HEK293 (cell line): Measurements from ENCODE around the gene KLK11.

Experiments
- ZNF248 ChIP-seq: fragments of 450-650 bp; formaldehyde crosslinking; IDR thresholded peaks from 2 replicates; pipeline ENCODE4 v1.5.1; 2017; ENCODE audit warnings: missing biosample characterization, missing genetic modification characterization
- ZNF785 ChIP-seq: fragments of 450-650 bp; formaldehyde crosslinking; IDR thresholded peaks from 2 replicates; pipeline ENCODE4 v1.5.1; 2016; ENCODE audit warnings: missing biosample characterization, missing genetic modification characterization
- TF ChIP-seq, protein P1 (sequence below): fragments of 450-650 bp; formaldehyde crosslinking; IDR thresholded peaks from 2 replicates; pipeline ENCODE4 v1.5.1; 2016; ENCODE audit warnings: missing biosample characterization, missing genetic modification characterization
- TF ChIP-seq, protein P2 (sequence below): fragments of 450-650 bp; formaldehyde crosslinking; IDR thresholded peaks from 2 replicates; pipeline ENCODE4 v1.5.1; 2016; ENCODE audit warnings: missing biosample characterization, missing genetic modification characterization

DNA sequence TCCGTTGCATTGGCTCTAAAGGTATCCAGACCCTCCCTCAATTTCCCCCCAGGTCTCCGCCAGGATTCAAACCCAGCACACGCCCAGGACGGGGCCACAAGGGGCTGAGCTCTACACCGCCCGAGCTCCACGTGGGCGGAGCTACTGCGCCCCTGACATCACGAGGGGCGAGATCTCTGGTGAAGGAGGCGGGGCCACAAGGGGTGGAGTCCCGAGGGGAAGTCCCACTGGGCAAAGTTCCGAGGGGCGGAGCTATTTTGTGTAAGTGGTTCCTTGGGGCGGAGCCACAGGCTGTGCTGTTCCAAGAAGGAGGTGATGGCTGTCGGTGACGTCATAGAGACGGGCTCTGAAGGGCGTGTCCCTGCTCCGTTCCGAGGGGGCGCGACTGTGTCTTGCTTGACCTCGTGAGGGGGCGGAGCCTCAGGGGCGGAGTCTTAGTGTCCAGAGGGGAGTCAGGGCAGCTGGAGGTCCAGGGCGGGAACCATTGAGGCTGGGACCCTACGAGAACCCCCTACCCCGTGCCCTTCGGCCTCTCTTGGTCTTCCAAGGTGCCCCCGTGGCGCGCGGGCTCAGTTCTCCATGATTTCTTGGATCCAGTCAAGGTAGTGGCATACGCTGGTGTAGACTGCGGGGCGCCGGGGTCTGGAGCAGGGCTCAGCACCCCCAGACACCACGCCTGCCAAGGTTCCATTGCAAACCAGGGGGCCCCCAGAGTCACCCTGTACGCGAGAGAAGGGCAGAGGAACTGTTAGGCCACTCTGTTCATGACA lies 23.7 kb downstream of the KLK11 start:
- TF ChIP-seq, protein P1, sequence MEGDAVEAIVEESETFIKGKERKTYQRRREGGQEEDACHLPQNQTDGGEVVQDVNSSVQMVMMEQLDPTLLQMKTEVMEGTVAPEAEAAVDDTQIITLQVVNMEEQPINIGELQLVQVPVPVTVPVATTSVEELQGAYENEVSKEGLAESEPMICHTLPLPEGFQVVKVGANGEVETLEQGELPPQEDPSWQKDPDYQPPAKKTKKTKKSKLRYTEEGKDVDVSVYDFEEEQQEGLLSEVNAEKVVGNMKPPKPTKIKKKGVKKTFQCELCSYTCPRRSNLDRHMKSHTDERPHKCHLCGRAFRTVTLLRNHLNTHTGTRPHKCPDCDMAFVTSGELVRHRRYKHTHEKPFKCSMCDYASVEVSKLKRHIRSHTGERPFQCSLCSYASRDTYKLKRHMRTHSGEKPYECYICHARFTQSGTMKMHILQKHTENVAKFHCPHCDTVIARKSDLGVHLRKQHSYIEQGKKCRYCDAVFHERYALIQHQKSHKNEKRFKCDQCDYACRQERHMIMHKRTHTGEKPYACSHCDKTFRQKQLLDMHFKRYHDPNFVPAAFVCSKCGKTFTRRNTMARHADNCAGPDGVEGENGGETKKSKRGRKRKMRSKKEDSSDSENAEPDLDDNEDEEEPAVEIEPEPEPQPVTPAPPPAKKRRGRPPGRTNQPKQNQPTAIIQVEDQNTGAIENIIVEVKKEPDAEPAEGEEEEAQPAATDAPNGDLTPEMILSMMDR (tag by site-specific recombination): no peak
- TF ChIP-seq, protein P2, sequence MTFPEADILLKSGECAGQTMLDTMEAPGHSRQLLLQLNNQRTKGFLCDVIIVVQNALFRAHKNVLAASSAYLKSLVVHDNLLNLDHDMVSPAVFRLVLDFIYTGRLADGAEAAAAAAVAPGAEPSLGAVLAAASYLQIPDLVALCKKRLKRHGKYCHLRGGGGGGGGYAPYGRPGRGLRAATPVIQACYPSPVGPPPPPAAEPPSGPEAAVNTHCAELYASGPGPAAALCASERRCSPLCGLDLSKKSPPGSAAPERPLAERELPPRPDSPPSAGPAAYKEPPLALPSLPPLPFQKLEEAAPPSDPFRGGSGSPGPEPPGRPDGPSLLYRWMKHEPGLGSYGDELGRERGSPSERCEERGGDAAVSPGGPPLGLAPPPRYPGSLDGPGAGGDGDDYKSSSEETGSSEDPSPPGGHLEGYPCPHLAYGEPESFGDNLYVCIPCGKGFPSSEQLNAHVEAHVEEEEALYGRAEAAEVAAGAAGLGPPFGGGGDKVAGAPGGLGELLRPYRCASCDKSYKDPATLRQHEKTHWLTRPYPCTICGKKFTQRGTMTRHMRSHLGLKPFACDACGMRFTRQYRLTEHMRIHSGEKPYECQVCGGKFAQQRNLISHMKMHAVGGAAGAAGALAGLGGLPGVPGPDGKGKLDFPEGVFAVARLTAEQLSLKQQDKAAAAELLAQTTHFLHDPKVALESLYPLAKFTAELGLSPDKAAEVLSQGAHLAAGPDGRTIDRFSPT (tag by site-specific recombination): no peak
- TF ChIP-seq ZNF785 (tag by site-specific recombination): no peak
- TF ChIP-seq ZNF248 (tag by site-specific recombination): no peak
